Measurements from ENCODE around the gene BRI3BP.
"Not testable (repeated sequence)": the region's sequence is repeated elsewhere in the genome, so short reads cannot be mapped to it uniquely, and the experiment has no call there.

BRI3BP gene

DNA sequence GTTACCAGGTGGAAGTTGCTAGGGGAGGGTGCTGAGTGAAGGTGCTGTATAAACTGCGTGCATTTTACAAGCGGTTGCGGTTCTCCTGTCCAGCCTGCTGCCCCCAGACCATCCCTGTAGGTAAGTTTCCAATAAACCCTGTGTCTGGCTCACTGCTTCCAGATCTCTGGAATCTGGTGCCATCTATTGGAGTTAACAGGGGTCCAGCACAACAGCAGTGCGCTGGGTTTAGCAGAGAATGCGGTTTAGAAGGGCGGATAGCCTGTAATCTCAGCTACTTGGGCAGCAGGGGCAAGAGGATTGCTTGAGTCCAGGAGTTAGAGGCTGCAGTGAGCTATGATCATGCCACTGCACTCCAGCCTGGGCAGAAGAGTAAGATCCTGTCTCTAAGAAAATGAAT lies 76.7 kb downstream of the BRI3BP start:
- no peak for DNase-seq

DNA sequence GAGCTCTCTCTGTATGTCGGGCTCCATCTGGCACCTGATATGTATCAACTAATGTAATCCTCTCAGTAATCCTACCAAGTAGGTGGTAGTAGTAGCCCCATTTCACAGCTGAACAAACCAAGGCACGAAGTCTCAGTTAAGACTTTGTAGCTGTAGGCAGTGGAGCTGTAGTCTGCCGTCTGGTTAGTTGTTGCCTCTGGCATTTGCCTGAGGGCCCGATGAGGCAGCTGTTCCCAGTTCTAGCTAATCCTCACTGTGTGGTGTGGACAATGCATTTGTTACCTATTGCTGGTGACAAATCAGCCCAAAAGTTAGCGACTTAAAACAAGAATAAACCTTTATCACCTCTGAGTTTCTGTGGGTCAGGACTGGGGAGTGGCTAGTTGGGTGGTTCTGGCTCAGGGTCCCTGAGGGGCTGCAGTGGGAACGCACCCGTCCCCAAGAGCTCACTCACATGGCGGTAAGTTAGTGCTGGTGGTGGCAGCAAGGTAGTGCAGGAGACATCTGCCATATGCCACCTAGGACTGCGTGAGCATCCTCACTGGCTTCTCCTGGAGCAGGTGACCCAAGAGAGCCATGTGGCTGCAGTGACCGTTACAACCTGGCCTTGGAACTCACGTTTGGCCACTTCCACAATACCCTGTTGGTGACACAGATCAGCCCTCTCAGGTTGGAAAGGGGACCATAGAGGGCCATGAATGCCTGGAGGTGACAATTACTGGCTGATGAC lies 77.4 kb downstream of the BRI3BP start:
- no peak for DNase-seq

DNA sequence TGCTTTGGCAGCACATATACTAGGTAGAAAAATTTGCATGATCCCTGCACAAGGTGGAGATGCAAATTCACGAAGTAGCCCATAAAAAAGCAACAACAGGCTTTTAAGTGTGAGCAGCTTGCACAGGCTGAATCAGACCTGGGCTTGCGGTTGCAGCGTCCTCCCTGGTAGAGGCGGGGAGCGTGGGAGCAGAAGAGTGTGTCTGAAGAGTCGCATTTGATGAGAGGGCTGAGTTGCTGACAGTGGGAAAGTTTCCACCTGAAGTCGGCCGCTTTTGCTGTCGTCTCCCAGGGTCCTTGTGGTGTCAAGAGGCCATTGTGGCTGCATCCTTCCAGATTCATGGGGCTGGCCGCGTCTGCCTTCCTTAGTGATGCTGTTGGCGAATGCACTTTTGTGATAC lies 78.0 kb downstream of the BRI3BP start:
- peak; percentile 85 for DNase-seq

DNA sequence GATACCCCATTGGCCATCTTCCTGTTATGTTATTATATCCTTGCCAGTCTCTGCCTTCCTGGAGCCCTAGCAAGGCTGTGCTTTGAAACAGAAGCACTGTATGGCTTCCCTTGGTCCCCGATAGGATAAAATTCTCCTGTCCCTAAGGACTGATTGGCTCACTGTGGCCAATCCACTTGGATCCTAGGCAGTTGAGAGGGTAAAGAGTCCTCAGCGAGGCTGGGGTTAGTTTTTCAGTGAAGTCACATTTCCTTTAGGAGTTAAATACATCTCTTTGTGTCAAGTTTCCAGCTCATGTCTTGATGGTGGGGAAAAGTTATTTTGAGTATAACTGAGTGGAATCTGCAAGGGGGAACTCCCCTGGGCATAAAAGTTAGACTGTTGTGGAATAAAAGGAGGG lies 79.1 kb downstream of the BRI3BP start:
- no peak for DNase-seq

DNA sequence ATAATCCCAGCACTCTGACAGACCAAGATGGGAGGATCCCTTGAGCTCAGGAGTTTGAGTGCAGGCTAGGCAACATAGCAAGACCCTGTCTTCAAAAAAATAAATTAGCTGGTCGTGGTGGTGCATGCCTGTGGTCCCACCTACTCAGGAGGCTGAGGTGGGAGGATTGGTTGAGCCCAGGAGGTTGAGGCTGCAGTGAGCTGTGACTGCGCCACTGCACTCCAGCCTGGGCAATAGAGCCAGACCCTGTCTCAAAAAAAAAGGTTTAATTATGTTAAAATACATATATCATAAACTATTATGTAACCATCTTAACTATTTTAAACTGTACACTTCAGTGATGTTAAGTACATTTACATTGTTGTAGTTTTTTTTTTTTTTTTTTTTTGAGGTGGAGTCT lies 80.8 kb downstream of the BRI3BP start:
- DNase-seq: not testable (repeated sequence)

DNA sequence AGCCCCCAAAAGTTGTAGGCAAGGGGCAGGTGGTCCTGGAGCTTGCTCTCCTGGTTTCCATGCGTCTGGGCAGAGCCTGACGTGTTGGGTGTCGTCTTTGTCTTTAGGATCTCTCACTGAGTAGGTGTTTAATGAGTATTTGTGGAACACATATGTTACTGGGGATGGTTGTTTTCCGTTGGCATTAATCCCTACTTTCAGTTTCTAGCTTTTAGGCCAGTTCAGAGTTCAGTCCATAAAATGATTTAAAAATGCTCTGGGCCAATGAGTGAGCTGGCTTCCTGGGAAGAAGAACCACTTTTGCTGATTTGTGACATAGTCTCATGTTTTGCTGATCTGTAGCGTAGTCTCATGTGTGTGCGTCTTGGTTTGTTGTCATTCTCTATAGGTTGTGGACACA lies 82.7 kb downstream of the BRI3BP start:
- DNase-seq: no peak

DNA sequence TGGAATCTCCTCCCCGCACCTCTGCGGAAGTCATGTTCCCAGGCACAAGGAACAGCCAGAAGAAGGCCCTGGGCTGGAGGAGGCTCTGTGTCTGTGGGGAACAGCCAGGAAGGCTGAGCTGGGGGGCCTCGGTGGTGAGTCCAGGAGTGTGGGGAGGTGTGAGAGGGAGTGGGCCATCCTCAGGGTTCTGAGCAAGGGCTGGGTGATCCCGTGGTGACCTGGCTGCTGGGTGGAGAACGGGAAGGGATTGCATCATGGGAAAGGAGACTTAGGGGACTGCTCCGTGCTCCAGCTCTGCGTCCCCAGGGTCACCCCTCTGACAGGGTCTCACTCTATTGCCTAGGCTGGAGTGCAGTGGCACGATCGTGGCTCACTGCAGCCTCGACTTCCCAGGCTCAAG lies 85.6 kb downstream of the BRI3BP start:
- DNase-seq: no peak

DNA sequence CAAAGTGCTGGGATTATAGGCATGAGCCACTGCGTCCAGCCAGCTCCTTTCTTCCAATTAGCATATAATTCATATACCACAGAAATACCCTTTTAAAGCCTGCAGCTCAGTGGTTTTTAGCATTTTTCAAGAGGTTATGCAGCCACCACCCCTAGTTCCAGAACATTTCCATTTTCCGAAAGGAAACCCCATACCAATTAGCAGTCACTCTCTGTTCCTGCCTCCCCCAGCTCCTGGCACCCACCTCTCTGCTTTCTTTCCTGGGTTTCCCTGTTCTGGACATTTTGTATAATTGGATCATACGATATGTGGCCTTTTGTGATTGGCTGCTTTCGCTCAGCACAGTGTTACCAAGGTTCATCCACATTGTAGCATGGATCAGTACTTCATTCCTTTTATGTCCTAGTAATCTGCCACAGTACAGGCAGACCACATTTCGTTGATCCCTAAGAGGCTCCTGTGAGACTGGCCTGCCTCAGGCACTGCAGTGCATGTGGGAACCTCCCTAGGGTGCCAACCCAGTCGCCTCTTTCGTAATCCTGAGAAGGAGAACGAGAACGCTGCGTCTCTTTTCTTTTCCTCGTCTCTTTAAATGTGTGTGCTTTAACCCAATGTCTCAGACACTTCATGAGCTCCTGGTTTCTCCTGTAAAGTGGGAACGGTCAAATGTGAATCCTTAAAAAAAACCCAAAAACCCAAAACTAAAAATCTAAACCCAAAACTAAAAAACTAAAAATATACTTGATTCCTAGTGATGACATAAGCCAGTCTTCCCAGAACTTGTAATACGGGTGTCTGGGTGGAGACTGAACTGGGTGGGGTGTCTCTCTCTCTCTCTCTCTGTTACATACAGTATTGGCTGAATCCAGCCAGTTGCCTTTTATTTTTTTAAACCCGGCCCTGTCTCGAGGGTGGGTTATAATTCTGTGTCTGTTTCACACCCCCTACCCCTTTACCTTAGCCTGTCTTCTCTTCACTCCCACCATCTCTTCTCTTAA lies 86.5 kb downstream of the BRI3BP start:
- DNase-seq: no peak

Measured in DMS79 (cell line).